ENCODE measurements around the gene SHROOM3.

- no peak for TF ChIP-seq CTCF (IDR thresholded peaks at IDR 0.05)
- no peak for TF ChIP-seq POLR2A (IDR thresholded peaks at IDR 0.05)
Observed at GRCh38 chr4:76644831-76645485, 209.9 kb downstream of the SHROOM3 start.
